GM23248 (cell line): ENCODE results near the gene ARL14EPL.

Source experiments
- EZH2 ChIP-seq: fragments of 200-600 bp; sonication (generic); IDR thresholded peaks from 2 replicates; pipeline ENCODE4 v1.6.1; 2018; ENCODE audit warnings: antibody characterized with exemption, mild to moderate bottlenecking; ENCODE audit not compliant: insufficient read depth, poor library complexity, severe bottlenecking
- EZH2phosphoT487 ChIP-seq: fragments of 200-600 bp; sonication (generic); IDR thresholded peaks from 2 replicates; pipeline ENCODE4 v1.6.1; 2018; ENCODE audit warnings: antibody characterized with exemption, moderate library complexity, mild to moderate bottlenecking, low read depth; ENCODE audit not compliant: insufficient read depth

DNA sequence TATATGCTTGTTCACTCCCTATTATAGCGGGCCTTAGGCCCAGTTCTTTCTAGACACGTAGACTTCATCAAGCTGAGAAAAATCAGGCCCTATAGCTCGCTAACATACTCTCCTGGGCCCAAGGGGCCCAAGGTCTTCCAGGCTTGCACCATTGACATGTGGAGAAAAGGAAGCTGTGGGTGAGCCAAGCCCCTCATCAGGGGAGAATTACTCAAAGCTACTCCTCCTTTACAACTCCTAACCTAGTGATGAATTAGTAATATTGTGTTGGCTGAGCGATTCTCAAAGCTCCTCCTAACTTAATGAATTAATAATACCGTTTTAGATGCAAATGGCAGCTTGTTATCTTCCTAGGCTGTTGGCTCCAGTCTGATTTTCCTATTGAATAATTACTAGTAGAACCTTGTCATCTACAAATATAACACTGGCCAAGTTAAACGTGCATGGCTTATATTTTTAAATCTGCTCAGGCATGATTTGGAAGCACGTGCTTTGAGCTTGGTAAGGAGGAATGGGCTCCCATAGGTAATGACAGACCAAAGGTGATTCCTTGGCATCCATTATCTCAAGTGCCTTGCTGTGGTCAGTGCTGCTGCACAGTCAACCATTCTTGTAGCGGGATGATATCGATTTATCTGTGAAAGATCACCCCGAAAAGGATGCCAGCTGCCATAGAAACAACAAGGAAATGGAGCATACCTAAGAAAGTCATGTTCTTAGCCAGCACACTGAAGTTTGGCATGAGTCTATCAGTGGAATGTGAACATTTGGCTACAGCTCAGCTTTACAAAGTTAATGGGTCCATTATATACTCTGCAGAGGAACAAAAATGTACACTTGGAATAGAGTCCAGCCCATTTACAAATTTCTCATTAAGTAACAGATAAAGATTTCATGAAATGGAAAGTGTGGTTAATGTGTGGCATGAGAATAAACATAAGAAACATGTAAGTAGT lies 46.2 kb upstream of the ARL14EPL start:
- TF ChIP-seq EZH2 (no peak), EZH2phosphoT487 (no peak)
